IgD-negative memory B cell (primary cell): ENCODE results near the gene APOL3. TPM values are rescaled to one million over a fixed set of nuclear protein-coding genes. Genes with fewer than 3 reads are reported as not detected.
A peak's percentile ranks its signal among the peaks of the same experiment; 100 is the strongest.
"Not testable (repeated sequence)": the region's sequence is repeated elsewhere in the genome, so short reads cannot be mapped to it uniquely, and the experiment has no call there.

Experiments used
- H3K27ac Mint-ChIP-seq, 3 donors: one replicate each; pipeline ENCODE4 v1.8.0; 2020 to 2022; ENCODE audit warnings: mild to moderate bottlenecking in 3 of 3, mixed read lengths in 3 of 3, moderate library complexity in 1 of 3
- H3K27me3 Mint-ChIP-seq: one replicate; pipeline ENCODE4 v1.8.0; 2021; ENCODE audit warnings: mixed read lengths
- H3K36me3 Mint-ChIP-seq: one replicate; pipeline ENCODE4 v1.8.0; 2020; ENCODE audit warnings: mild to moderate bottlenecking, mixed read lengths
- H3K4me1 Mint-ChIP-seq, 3 donors: one replicate each; pipeline ENCODE4 v1.8.0; 2020 to 2022; ENCODE audit warnings: mixed read lengths in 3 of 3, mild to moderate bottlenecking in 1 of 3
- H3K4me3 Mint-ChIP-seq, 4 donors: one replicate each; pipeline ENCODE4 v1.8.0; 2020 to 2022; ENCODE audit warnings: mild to moderate bottlenecking in 4 of 4, mixed read lengths in 4 of 4, moderate library complexity in 3 of 4
- H3K9me3 Mint-ChIP-seq, 3 donors: one replicate each; pipeline ENCODE4 v1.8.0; 2020 to 2021; ENCODE audit warnings: mixed read lengths in 3 of 3, mild to moderate bottlenecking in 1 of 3
- polyA plus RNA-seq: library from polyadenylated mRNA; unstranded; fragments of 300-500 nt; fragmentation: Illumina TruSeq; gene quantifications from one replicate; pipeline ENCODE4 v1.2.3, GENCODE V29; 2021

APOL3 gene
- polyA plus RNA-seq, 1 donor from 2014 or later = 52.0 TPM

DNA sequence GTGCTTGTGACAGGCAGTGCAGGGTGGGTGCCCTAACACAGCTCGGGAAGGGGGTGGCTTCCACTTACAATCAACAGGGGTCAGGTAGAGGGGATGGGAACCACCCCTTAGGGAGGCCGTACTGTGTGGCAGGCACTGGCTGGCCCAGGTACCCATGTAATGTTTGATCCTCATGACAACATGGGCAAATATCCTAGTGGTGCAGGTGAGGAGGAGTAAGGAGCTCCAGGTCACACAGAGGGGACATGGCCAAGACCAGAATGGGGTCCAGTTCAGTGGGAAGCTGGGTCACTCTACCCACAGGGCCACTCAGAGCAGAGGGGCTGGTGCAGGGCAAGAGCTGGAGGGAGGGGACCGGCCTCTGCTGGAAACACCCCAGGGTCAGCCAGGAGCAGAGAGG, 38.0 kb upstream of the APOL3 start:
- peaks cover 19% of the 10 kb centered on the region for H3K27me3 Mint-ChIP-seq
- no peak overlapping the region for H3K27ac Mint-ChIP-seq
- no peaks in the 10 kb centered on the region for H3K36me3 Mint-ChIP-seq
- peak overlapping the region in 1 of 4 donors; percentile 74 for H3K4me3 Mint-ChIP-seq
- peaks cover 2 to 17% (median 5%) of the 10 kb centered on the region in 3 donors for H3K4me1 Mint-ChIP-seq
- no peaks in the 10 kb centered on the region for H3K9me3 Mint-ChIP-seq

DNA sequence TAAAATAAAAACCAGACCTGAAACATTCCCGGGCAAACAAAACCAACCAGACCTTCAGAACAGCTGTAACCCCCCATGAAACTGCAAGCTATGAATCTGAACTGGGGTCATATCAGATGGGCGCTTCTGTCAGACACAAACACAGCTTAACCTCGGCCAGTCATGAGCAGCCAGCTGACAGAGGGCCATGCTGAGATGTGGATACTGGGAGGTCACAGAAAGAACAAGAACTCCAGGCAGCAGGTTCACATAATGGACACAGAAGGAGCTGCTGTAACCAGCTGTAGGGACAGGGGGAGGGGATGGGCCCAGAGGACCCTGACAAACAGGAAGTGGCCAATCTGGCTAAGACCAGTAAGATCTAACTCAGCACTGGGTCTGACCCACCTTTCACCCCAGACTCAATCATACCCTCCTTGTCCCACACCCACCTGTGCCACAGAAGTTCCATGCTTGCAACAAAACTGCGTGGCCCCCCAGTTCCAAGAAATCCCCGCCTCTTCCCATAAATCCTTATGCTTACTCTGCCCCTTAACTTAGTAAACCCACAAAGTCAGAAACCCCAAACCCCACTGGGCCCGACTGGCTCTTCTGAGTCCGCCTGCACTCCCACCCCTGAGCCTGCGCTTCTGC, 37.1 kb upstream of the APOL3 start:
- Mint-ChIP-seq H3K27me3 (peaks cover 22% of the 10 kb centered on the region), H3K9me3 (no peaks in the 10 kb centered on the region), H3K27ac (peak overlapping the region in 1 of 3 donors; percentile 71), H3K36me3 (no peaks in the 10 kb centered on the region), H3K4me3 (peak overlapping the region in 1 of 4 donors; percentile 50), H3K4me1 (peaks cover 2 to 17% (median 5%) of the 10 kb centered on the region in 3 donors)

DNA sequence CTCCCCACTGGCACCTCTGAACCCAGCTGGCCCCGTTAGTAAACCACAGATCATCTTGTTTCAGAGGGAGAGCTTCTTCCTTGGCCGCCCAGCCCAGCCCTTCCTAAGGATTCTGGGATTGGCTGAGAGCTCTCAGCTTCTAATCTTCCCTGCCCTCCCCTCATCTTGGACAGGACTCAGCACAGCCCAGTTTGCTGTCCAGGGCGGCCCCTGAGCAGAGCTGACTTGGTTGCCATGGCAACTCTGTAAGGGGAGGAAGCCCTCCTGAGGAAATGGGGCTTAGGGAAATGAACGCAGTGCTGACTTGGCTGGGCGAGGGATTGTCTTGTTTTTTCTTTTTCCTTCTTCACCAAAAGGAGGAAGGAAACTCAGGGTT, 36.5 kb upstream of the APOL3 start:
- no peak overlapping the region for H3K27ac Mint-ChIP-seq
- H3K9me3 Mint-ChIP-seq = no peaks in the 10 kb centered on the region
- peaks cover 24% of the 10 kb centered on the region for H3K27me3 Mint-ChIP-seq
- H3K36me3 Mint-ChIP-seq = no peaks in the 10 kb centered on the region
- peaks cover 2 to 17% (median 5%) of the 10 kb centered on the region in 3 donors for H3K4me1 Mint-ChIP-seq
- peak overlapping the region in 1 of 4 donors; percentile 50 for H3K4me3 Mint-ChIP-seq

DNA sequence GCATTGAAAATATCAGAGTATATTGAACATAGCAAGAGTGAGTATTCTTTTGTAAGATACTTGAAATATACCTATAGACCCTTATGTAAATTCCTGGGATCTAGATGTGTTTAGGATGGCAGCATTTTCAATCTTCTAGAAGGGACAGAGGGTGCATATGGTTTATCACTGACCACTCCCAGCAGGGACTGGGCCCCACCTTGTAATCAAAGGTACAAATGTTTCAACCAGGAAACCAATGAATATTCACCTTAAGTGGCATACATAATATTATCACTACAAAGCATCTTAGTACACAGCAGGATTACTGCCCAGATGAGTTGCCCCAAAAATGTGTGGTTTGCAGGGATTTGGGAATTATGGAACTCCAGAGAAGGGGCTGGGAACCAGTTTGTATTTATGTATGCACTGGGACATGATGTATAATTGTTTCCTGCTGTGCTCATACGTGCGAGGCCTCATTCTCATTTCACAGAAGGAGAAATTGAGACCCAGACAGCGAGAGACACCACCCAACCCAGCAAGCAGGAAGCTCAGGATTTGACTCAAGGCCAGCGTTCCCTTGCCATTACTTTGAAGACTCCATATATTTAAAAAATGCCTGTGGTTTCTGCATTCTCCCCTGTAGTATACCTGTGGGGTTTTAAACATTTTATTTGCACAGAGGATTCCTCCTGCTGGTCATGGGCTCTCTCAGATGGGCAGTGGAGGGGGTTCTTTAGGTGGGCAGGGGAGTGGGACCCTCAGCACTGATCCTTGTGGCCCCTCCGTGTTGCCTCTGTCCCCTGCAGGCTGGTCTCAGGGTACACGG, 35.9 kb upstream of the APOL3 start:
- Mint-ChIP-seq H3K9me3 (no peaks in the 10 kb centered on the region), H3K4me1 (peaks cover 2 to 17% (median 5%) of the 10 kb centered on the region in 3 donors), H3K27me3 (peaks cover 24% of the 10 kb centered on the region), H3K4me3 (no peak overlapping the region), H3K27ac (no peak overlapping the region), H3K36me3 (no peaks in the 10 kb centered on the region)

DNA sequence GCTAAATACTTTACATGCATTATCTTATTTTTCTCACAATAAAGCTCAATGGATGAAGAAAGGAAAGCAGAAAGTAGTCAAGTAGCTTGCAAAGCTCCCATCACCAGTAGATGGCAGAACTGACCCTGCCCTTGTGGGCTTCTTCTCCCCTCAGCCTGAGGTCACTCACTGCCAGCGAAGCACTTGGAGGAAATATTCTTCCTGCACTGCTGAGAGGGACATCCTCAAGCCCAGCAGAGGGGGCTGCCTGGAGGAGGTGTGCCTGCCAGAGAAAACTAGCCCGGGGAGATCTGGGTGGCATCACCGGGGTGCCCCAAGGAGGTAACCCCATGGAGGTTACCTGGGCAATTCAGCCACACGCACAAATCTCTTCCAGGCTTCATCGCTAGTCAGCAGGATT, 34.4 kb upstream of the APOL3 start:
- Mint-ChIP-seq H3K4me1 (peaks cover 2 to 11% (median 5%) of the 10 kb centered on the region in 3 donors), H3K4me3 (no peak overlapping the region), H3K27ac (no peak overlapping the region), H3K27me3 (peaks cover 18% of the 10 kb centered on the region), H3K9me3 (no peaks in the 10 kb centered on the region), H3K36me3 (no peaks in the 10 kb centered on the region)

DNA sequence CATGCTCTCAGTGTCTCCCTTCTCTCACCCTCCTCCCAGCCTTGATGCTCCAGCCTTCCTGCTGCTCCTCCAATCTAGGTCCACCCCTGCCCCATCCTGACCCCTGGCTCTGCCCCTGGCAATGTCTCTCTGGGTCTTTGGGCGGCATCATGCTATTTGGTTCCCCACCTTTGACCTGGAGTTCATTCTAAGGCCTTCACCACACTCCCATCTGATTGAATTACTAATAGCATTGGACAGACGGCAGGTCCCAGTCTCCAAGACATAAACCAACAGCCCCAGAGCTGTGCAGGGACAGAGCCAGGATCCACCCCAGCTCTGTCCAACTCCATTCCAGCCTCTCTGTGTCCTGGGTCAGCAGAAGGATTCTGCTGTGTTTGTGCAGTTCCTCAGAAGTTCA, 33.8 kb upstream of the APOL3 start:
- Mint-ChIP-seq H3K36me3 (no peaks in the 10 kb centered on the region), H3K27ac (no peak overlapping the region), H3K9me3 (no peaks in the 10 kb centered on the region), H3K27me3 (peaks cover 18% of the 10 kb centered on the region), H3K4me3 (no peak overlapping the region), H3K4me1 (peaks cover 2 to 11% (median 5%) of the 10 kb centered on the region in 3 donors)

DNA sequence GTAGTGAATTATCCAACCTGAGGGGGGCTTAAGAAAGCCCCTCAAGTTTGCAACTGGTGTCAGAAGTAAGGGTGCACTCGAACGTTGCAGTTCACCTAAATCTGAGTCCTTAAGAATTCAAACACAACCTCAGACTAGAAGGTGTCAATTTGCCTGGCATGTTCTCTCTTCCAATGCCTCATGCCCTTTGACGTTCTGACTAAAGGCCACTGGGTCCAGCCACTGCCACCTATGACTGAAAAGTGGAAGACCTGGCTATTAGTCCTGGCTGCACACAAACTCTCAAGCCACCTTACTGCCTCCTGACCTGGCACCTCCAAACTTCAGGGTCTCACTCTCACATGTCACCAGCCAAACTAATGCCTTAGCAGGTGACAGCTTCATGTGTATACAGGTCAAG, 33.0 kb upstream of the APOL3 start:
- Mint-ChIP-seq H3K4me3 (no peak overlapping the region), H3K27me3 (peaks cover 17% of the 10 kb centered on the region), H3K9me3 (no peaks in the 10 kb centered on the region), H3K36me3 (no peaks in the 10 kb centered on the region), H3K4me1 (peaks cover 2 to 11% (median 5%) of the 10 kb centered on the region in 3 donors), H3K27ac (no peak overlapping the region)

DNA sequence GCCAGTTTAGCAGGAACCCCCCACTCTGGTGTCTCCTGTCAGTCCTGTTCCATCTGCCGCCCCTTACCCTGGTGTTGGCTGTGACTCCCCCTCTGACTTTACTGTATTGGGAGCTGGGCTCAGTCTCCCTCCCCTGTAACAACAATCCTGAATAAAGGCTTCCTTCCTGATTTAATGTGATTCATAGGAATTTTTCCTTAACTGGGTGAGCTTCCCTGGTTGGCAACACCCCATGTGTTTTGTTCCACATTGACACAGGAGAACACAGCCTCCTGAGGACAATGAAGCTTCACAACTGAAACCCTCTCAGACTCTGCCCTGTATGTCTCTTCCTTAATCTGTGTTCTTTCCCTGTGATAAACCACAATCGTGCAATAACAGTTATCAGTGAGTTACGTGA, 32.6 kb upstream of the APOL3 start:
- peak overlapping the region in 1 of 3 donors; percentile 62 for H3K27ac Mint-ChIP-seq

DNA sequence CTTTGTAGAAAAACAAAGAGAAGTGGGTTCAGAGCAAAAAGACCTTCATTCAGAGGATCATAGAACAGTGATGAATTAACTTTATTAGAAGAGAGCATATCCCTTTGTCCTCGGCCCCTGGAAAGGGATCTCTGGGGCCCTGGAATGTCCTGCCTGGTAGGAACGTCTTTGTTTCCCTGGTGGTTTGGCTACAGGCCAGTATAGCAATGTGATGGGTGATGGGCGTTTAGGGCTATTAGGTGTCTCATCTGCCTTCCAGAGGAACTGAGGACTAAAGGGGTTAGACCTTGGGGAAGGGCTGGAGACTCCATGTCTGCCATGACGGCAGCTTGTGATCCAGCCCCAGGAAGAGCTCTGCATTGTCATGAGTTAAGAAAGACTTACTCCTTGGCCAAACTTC, 32.0 kb upstream of the APOL3 start:
- Mint-ChIP-seq H3K36me3 (peaks cover 2% of the 10 kb centered on the region), H3K9me3 (no peaks in the 10 kb centered on the region), H3K4me3 (no peak overlapping the region), H3K27ac (peak overlapping the region in 1 of 3 donors; percentile 62), H3K27me3 (peaks cover 7% of the 10 kb centered on the region), H3K4me1 (peaks cover 2 to 6% (median 4%) of the 10 kb centered on the region in 3 donors)

More for the DNA sequence above, 32.6 kb upstream of the APOL3 start:
- H3K9me3 Mint-ChIP-seq = no peaks in the 10 kb centered on the region
- H3K4me3 Mint-ChIP-seq = peak overlapping the region in 1 of 4 donors; percentile 69
- peaks cover 2 to 10% (median 4%) of the 10 kb centered on the region in 3 donors for H3K4me1 Mint-ChIP-seq
- H3K27me3 Mint-ChIP-seq = peaks cover 13% of the 10 kb centered on the region
- peaks cover 2% of the 10 kb centered on the region for H3K36me3 Mint-ChIP-seq

DNA sequence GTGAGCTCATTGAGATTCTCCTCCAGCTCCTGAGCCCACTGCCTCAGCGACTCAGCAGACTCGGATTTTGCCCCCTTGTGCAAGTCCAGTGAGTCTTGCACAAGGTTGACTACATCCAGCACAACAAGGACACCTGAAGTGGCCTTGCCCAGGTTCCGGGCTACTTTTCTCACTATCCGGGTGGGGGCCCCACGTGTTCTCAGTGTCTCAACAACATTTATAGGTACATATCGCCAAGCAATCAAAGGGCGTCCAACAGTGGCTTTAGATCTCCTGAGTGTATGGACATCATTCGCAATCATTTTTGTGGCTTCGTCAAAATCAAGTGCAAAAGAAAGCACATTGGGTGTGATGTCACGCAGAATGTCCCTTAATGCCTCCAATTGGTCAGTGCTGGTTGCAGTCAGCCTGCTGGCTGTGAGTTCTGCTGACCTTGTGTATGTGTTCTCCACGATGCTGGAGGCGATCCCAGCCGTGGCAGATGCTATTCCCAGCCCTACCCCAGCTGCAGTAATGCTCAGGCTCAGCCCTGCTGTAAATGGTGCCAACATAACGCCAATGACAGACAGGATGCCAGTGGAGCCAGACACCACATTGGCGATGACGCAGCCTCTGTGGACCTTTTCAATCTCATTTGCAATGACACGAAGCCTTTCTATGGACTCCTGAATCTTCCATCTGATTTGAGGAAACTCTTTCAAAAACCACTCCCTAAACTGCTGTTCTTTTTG, 30.7 kb upstream of the APOL3 start:
- Mint-ChIP-seq H3K36me3 (peaks cover 2% of the 10 kb centered on the region), H3K27me3 (peaks cover 5% of the 10 kb centered on the region), H3K27ac (no peak overlapping the region), H3K4me1 (no peaks in the 10 kb centered on the region), H3K9me3 (no peaks in the 10 kb centered on the region), H3K4me3 (no peak overlapping the region)

DNA sequence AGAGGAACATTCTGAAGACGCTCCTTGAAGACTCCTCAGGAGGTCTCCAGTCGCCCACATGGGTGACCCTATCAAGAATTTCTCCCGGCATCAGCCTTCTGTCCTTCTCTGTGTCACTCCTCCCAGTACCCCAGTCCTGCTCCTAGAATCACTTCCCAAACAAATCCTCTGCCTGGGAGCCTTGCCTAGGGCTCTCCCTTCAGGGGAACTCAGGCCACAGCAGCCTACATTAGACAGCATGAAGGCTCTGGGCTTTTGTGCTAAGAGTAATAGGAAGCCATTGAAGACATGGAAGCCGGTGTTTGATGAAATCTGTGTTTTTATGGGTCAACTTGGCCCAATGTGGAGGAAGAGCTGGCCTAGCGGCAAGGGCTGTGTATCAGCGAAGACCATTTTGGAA, 27.3 kb upstream of the APOL3 start:
- H3K36me3 Mint-ChIP-seq, H3K9me3 Mint-ChIP-seq, H3K27ac Mint-ChIP-seq, H3K4me1 Mint-ChIP-seq, H3K27me3 Mint-ChIP-seq, H3K4me3 Mint-ChIP-seq: not testable (repeated sequence)

DNA sequence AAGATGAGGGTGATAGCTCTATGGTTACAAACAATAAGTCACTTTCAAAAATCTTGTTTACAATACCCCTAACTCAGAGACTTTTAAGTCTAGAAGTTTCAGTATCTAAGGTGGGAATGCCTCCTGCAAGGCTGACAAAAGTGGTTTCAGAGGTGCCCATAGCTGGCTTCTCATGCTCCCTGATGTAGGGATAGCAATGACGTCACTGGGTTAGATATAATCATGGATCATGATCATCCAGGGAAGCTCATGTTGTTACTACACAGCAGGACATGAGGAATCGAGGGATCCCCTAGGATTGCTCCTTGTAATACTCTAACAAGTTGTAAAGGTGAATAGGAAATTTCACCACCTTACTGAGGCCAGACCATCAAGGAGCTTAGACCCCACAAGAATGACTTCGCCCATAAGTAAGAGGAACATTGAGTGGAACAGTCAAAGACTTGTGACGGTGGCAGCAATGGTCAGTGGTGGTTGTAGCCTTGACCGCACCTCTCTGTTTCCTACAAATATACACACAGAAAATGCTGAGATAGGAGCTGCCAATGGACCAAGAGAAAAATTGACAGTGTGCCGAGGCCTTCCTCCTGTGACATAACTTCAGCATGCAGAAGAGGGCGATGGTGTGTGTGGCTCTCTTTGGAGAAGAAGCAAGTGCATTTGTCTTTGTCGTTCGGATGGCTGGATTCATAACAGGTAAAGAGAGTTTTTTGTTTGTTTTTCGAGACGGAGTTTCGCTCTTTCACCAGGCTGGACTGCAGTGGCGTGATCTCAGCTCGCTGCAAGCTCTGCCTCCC, 25.5 kb upstream of the APOL3 start:
- Mint-ChIP-seq H3K4me3 (no peak overlapping the region), H3K4me1 (no peaks in the 10 kb centered on the region)

DNA sequence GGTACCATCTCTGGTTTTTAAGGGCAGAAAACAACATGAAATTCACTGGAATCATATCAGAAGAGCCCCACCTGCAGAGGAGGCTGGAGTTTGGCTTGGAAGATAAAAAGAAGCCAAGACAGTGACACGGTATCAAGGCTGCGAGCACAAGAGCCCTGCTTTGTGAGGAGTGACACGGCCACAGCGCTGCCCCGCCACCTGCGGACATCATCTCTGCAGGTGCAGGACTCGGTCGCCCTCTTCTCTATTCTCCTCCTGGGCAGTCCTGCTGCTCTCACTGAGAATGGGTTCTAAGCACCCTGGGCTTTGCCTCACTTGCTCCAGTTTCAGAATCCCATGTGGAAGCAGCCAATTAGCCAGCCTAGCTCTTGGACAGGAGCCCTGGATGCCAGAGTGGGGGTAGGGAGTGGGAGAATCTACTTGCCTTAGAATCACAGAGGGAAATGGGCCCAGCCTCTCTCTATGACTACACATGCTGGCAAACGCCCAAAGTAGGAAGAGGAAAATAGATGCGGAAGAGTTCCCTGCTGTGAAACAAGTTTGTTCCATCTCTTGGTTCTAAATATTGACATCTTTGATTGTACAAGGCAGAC, 24.0 kb upstream of the APOL3 start:
- no peak overlapping the region for H3K27ac Mint-ChIP-seq
- peaks cover 2% of the 10 kb centered on the region for H3K36me3 Mint-ChIP-seq
- H3K9me3 Mint-ChIP-seq = no peaks in the 10 kb centered on the region
- peaks cover 0 to 4% (median 2%) of the 10 kb centered on the region in 3 donors for H3K4me1 Mint-ChIP-seq
- peaks cover 2% of the 10 kb centered on the region for H3K27me3 Mint-ChIP-seq
- H3K4me3 Mint-ChIP-seq = peak overlapping the region in 1 of 4 donors; percentile 28

More for the DNA sequence above, 25.5 kb upstream of the APOL3 start:
- H3K9me3 Mint-ChIP-seq = no peaks in the 10 kb centered on the region
- peaks cover 2% of the 10 kb centered on the region for H3K27me3 Mint-ChIP-seq
- H3K36me3 Mint-ChIP-seq = peaks cover 2% of the 10 kb centered on the region
- H3K27ac Mint-ChIP-seq = peak overlapping the region in 1 of 3 donors; percentile 23

DNA sequence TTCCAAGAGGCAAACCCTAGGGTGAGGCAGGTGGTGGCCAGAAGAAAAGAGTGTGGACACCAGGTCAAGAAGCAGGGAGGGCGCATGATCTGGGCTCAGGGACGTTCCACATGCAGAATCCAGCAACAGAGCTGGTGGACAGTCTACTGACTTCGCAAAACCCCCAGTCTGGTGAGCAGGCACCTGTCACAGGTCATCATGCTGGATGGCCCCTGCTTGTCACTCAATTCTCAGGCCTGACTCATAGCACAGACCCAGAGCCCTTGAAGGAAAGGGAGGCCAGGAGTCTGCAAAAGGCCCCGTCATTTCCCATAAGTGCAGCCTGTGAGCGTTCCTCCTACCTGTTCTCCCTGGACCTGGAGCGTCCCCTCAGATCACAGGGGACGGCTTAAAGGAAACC, 22.9 kb upstream of the APOL3 start:
- no peak overlapping the region for H3K27ac Mint-ChIP-seq
- H3K27me3 Mint-ChIP-seq = peaks cover 2% of the 10 kb centered on the region
- H3K4me1 Mint-ChIP-seq = peaks cover 0 to 4% (median 2%) of the 10 kb centered on the region in 3 donors
- H3K4me3 Mint-ChIP-seq = no peak overlapping the region
- no peaks in the 10 kb centered on the region for H3K9me3 Mint-ChIP-seq
- H3K36me3 Mint-ChIP-seq = peaks cover 2% of the 10 kb centered on the region
